HEK293T (cell line): ENCODE results near the gene HNRNPK.

Experiments
- ARNT ChIP-seq: fragments of 450-650 bp; IDR thresholded peaks from 2 replicates; pipeline ENCODE4 v1.6.1; 2017; ENCODE audit warnings: mild to moderate bottlenecking
- BHLHE40 ChIP-seq: fragments of 450-650 bp; IDR thresholded peaks from 2 replicates; pipeline ENCODE4 v1.6.1; 2016; ENCODE audit warnings: mild to moderate bottlenecking, moderate library complexity, borderline replicate concordance
- ELF4 ChIP-seq: fragments of 450-650 bp; IDR thresholded peaks from 2 replicates; pipeline ENCODE4 v1.6.1; 2017; ENCODE audit warnings: antibody characterized with exemption
- FOXA1 ChIP-seq: fragments of 450-650 bp; IDR thresholded peaks from 2 replicates; pipeline ENCODE4 v1.6.1; 2016; ENCODE audit warnings: mild to moderate bottlenecking
- FOXK2 ChIP-seq: fragments of 450-650 bp; IDR thresholded peaks from 2 replicates; pipeline ENCODE4 v1.6.1; 2016; ENCODE audit warnings: mild to moderate bottlenecking
- FOXM1 ChIP-seq: fragments of 450-650 bp; IDR thresholded peaks from 2 replicates; pipeline ENCODE4 v1.6.1; 2017; ENCODE audit warnings: mild to moderate bottlenecking, borderline replicate concordance
- HDGF ChIP-seq: fragments of 450-650 bp; IDR thresholded peaks from 2 replicates; pipeline ENCODE4 v1.6.1; 2017; ENCODE audit warnings: antibody characterized with exemption, borderline replicate concordance
- L3MBTL2 ChIP-seq: fragments of 450-650 bp; conservative IDR thresholded peaks from 2 replicates; pipeline ENCODE4 v1.6.1; 2016; ENCODE audit warnings: mild to moderate bottlenecking
- LEF1 ChIP-seq: fragments of 450-650 bp; IDR thresholded peaks from 2 replicates; pipeline ENCODE4 v1.6.1; 2017; ENCODE audit warnings: mild to moderate bottlenecking, borderline replicate concordance
- SP1 ChIP-seq: fragments of 450-650 bp; IDR thresholded peaks from 2 replicates; pipeline ENCODE4 v1.6.1; 2017
- SUZ12 ChIP-seq: fragments of 450-650 bp; IDR thresholded peaks from 2 replicates; pipeline ENCODE4 v1.6.1; 2016; ENCODE audit warnings: mild to moderate bottlenecking
- TARDBP ChIP-seq: fragments of 450-650 bp; IDR thresholded peaks from 2 replicates; pipeline ENCODE4 v1.6.1; 2016
- ZNF384 ChIP-seq: fragments of 450-650 bp; IDR thresholded peaks from 2 replicates; pipeline ENCODE4 v1.6.1; 2016
- TF ChIP-seq, protein P1 (sequence below): fragments of 450-650 bp; IDR thresholded peaks from 2 replicates; pipeline ENCODE4 v1.6.1; 2016

DNA sequence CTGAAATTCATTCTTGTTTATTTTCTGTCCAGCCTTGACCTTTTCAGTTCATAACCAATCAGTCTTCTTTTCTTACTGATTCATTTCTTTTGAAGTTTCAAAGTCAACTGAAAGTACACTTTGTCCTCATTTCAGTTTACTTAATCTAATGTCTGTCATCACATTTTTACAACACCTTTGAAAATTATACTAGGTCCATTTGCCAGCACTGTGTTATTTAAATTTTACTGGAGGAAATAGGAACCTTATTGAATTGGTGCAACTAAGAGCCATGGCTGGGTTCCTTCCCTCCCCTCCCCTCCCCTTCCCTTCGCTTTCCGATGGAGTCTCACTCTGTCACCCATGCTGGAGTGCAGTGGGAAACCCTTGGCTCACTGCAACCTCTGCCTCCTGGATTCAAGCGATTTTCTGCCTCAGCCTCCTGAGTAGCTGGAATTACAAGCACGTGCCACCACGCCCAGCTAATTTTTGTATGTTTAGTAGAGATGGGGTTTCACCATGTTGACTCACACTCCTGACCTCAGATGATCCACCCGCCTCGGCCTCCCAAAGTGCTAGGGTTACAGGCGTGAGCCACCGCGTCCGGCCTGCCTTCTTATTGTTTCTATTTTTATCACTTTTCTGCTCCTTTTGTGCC lies 6.9 kb upstream of the HNRNPK start:
- TF ChIP-seq SUZ12, result no peak
- TF ChIP-seq, protein P1, sequence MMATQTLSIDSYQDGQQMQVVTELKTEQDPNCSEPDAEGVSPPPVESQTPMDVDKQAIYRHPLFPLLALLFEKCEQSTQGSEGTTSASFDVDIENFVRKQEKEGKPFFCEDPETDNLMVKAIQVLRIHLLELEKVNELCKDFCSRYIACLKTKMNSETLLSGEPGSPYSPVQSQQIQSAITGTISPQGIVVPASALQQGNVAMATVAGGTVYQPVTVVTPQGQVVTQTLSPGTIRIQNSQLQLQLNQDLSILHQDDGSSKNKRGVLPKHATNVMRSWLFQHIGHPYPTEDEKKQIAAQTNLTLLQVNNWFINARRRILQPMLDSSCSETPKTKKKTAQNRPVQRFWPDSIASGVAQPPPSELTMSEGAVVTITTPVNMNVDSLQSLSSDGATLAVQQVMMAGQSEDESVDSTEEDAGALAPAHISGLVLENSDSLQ, result no peak
- TF ChIP-seq FOXM1, result no peak
- TF ChIP-seq SP1, result no peak
- no peak for TF ChIP-seq FOXK2
- no peak for TF ChIP-seq ELF4
- peak; percentile 52 for TF ChIP-seq BHLHE40
- no peak for TF ChIP-seq ZNF384
- no peak for TF ChIP-seq LEF1
- TF ChIP-seq HDGF, result no peak
- no peak for TF ChIP-seq TARDBP
- TF ChIP-seq ARNT, result no peak
- no peak; the same call in 1 of the 2 replicates for TF ChIP-seq L3MBTL2
- no peak for TF ChIP-seq FOXA1
